ENCODE measurements around the gene NHERF2. TPM values are rescaled to one million over a fixed set of nuclear protein-coding genes. Genes with fewer than 3 reads are reported as not detected.

The NHERF2 gene
- total and polyA plus RNA-seq, 2 experiments from 2014 or later = 12.0 to 16.5 TPM

DNA sequence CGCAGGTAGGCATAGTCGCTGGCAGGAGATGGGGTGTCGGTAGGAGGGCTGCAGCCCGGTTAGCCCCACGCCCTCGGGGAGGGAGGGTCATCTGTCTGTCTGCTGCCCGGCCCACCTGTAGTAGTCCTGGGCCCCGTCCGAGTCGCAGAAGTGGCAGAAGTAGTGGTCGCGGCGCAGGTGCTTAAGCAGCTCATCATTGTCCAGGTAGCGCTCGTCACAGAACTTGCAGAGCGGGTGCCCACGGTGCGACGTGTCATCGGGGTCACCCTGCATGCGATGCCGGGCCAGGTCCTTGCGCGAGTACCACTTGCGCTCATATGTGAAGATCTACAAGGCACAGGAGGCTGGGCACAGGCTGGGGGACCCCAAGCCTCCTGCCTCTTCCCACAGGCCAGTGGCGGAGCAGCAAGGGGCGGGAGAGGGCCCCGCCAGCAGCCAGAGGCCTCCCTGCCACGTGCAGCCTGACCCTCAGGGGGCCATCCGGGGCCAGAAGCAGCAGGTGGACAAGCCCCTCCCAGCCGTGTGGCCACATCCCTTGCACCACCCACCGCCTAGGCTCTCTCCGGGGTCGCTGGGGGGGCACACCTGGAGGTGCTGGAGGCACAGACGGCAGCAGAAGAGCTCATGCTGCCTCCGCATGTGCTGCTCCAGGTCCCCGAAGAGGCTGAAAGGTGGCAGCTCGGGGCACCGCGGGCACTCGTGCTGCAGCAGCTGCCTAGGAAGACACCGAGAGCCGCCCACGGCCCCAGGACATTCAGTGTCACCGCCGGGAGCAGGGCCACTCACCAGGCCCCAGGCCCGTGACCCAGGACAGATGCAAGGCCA is 24.1 kb upstream of the NHERF2 start:
- H3K36me3 ChIP-seq (ENCODE audit: insufficient read depth) = no peaks in the 10 kb centered on the region; the same call in 1 of the 2 replicates
- DNase-seq (ENCODE audit: low spot score) = no peak
- Mint-ChIP-seq H3K4me1 (peaks cover 20% of the 10 kb centered on the region), H3K36me3 (ENCODE audit: low read depth) (peaks cover 27% of the 10 kb centered on the region), H3K4me3 (no peak overlapping the region), H3K9me3 (no peaks in the 10 kb centered on the region), H3K27me3 (ENCODE audit: insufficient read depth, low read depth, poor library complexity) (peaks cover 4% of the 10 kb centered on the region), H3K27ac (no peak overlapping the region)
- peaks cover 25% of the 10 kb centered on the region for H3K79me2 ChIP-seq (replicated peaks; ENCODE audit: insufficient read depth)
- no peak overlapping the region for H3K4me2 ChIP-seq
- no peak overlapping the region for H2AFZ ChIP-seq
- H3F3A ChIP-seq (replicated peaks; ENCODE audit: low read depth) = peaks cover 23% of the 10 kb centered on the region; the same call in 1 of the 2 replicates
- TF ChIP-seq, protein P1, sequence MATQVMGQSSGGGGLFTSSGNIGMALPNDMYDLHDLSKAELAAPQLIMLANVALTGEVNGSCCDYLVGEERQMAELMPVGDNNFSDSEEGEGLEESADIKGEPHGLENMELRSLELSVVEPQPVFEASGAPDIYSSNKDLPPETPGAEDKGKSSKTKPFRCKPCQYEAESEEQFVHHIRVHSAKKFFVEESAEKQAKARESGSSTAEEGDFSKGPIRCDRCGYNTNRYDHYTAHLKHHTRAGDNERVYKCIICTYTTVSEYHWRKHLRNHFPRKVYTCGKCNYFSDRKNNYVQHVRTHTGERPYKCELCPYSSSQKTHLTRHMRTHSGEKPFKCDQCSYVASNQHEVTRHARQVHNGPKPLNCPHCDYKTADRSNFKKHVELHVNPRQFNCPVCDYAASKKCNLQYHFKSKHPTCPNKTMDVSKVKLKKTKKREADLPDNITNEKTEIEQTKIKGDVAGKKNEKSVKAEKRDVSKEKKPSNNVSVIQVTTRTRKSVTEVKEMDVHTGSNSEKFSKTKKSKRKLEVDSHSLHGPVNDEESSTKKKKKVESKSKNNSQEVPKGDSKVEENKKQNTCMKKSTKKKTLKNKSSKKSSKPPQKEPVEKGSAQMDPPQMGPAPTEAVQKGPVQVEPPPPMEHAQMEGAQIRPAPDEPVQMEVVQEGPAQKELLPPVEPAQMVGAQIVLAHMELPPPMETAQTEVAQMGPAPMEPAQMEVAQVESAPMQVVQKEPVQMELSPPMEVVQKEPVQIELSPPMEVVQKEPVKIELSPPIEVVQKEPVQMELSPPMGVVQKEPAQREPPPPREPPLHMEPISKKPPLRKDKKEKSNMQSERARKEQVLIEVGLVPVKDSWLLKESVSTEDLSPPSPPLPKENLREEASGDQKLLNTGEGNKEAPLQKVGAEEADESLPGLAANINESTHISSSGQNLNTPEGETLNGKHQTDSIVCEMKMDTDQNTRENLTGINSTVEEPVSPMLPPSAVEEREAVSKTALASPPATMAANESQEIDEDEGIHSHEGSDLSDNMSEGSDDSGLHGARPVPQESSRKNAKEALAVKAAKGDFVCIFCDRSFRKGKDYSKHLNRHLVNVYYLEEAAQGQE (IDR thresholded peaks at IDR 0.05; ENCODE audit: unreplicated experiment) = no peak
- TF ChIP-seq, protein P2, sequence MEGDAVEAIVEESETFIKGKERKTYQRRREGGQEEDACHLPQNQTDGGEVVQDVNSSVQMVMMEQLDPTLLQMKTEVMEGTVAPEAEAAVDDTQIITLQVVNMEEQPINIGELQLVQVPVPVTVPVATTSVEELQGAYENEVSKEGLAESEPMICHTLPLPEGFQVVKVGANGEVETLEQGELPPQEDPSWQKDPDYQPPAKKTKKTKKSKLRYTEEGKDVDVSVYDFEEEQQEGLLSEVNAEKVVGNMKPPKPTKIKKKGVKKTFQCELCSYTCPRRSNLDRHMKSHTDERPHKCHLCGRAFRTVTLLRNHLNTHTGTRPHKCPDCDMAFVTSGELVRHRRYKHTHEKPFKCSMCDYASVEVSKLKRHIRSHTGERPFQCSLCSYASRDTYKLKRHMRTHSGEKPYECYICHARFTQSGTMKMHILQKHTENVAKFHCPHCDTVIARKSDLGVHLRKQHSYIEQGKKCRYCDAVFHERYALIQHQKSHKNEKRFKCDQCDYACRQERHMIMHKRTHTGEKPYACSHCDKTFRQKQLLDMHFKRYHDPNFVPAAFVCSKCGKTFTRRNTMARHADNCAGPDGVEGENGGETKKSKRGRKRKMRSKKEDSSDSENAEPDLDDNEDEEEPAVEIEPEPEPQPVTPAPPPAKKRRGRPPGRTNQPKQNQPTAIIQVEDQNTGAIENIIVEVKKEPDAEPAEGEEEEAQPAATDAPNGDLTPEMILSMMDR (conservative IDR thresholded peaks at IDR 0.05; ENCODE audit: low read depth in 2 of 2) = no peak
- TF ChIP-seq, protein P3, sequence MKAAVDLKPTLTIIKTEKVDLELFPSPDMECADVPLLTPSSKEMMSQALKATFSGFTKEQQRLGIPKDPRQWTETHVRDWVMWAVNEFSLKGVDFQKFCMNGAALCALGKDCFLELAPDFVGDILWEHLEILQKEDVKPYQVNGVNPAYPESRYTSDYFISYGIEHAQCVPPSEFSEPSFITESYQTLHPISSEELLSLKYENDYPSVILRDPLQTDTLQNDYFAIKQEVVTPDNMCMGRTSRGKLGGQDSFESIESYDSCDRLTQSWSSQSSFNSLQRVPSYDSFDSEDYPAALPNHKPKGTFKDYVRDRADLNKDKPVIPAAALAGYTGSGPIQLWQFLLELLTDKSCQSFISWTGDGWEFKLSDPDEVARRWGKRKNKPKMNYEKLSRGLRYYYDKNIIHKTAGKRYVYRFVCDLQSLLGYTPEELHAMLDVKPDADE (IDR thresholded peaks at IDR 0.05) = no peak
- no peak for TF ChIP-seq EZH2phosphoT487 (IDR thresholded peaks at IDR 0.05; ENCODE audit: unreplicated experiment)
- no peak for TF ChIP-seq CREB1 (CRISPR knock-in tag; IDR thresholded peaks at IDR 0.05; ENCODE audit: low read depth)
- TF ChIP-seq, protein P4, sequence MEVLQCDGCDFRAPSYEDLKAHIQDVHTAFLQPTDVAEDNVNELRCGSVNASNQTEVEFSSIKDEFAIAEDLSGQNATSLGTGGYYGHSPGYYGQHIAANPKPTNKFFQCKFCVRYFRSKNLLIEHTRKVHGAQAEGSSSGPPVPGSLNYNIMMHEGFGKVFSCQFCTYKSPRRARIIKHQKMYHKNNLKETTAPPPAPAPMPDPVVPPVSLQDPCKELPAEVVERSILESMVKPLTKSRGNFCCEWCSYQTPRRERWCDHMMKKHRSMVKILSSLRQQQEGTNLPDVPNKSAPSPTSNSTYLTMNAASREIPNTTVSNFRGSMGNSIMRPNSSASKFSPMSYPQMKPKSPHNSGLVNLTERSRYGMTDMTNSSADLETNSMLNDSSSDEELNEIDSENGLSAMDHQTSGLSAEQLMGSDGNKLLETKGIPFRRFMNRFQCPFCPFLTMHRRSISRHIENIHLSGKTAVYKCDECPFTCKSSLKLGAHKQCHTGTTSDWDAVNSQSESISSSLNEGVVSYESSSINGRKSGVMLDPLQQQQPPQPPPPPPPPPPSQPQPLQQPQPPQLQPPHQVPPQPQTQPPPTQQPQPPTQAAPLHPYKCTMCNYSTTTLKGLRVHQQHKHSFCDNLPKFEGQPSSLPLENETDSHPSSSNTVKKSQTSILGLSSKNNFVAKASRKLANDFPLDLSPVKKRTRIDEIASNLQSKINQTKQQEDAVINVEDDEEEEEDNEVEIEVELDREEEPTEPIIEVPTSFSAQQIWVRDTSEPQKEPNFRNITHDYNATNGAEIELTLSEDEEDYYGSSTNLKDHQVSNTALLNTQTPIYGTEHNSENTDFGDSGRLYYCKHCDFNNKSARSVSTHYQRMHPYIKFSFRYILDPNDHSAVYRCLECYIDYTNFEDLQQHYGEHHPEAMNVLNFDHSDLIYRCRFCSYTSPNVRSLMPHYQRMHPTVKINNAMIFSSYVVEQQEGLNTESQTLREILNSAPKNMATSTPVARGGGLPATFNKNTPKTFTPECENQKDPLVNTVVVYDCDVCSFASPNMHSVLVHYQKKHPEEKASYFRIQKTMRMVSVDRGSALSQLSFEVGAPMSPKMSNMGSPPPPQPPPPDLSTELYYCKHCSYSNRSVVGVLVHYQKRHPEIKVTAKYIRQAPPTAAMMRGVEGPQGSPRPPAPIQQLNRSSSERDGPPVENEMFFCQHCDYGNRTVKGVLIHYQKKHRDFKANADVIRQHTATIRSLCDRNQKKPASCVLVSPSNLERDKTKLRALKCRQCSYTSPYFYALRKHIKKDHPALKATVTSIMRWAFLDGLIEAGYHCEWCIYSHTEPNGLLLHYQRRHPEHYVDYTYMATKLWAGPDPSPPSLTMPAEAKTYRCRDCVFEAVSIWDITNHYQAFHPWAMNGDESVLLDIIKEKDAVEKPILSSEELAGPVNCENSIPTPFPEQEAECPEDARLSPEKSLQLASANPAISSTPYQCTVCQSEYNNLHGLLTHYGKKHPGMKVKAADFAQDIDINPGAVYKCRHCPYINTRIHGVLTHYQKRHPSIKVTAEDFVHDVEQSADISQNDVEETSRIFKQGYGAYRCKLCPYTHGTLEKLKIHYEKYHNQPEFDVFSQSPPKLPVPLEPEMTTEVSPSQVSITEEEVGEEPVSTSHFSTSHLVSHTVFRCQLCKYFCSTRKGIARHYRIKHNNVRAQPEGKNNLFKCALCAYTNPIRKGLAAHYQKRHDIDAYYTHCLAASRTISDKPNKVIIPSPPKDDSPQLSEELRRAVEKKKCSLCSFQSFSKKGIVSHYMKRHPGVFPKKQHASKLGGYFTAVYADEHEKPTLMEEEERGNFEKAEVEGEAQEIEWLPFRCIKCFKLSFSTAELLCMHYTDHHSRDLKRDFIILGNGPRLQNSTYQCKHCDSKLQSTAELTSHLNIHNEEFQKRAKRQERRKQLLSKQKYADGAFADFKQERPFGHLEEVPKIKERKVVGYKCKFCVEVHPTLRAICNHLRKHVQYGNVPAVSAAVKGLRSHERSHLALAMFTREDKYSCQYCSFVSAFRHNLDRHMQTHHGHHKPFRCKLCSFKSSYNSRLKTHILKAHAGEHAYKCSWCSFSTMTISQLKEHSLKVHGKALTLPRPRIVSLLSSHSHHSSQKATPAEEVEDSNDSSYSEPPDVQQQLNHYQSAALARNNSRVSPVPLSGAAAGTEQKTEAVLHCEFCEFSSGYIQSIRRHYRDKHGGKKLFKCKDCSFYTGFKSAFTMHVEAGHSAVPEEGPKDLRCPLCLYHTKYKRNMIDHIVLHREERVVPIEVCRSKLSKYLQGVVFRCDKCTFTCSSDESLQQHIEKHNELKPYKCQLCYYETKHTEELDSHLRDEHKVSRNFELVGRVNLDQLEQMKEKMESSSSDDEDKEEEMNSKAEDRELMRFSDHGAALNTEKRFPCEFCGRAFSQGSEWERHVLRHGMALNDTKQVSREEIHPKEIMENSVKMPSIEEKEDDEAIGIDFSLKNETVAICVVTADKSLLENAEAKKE (CRISPR knock-in tag; IDR thresholded peaks at IDR 0.05) = no peak
- H3K9me2 ChIP-seq (ENCODE audit: insufficient read depth) = no peaks in the 10 kb centered on the region
- no peak overlapping the region for H3K27ac ChIP-seq (ENCODE audit: low read depth)
- H3K4me3 ChIP-seq = no peak overlapping the region
- ATAC-seq = no peak
- no peaks in the 10 kb centered on the region for H3K27me3 ChIP-seq (ENCODE audit: insufficient read depth)
- H3K4me1 ChIP-seq (ENCODE audit: insufficient read depth) = peaks cover 8% of the 10 kb centered on the region; the same call in 1 of the 2 replicates
- H4K20me1 ChIP-seq (replicated peaks; ENCODE audit: insufficient read depth) = peaks cover 27% of the 10 kb centered on the region
